Frontal cortex (tissue), 4 donors: ENCODE measurements around the gene GSTO2. TPM values are rescaled to one million over a fixed set of nuclear protein-coding genes. Genes with fewer than 3 reads are reported as not detected.
"Not testable (repeated sequence)": the region's sequence is repeated elsewhere in the genome, so short reads cannot be mapped to it uniquely, and the experiment has no call there.

Experiments used
- DNase-seq, 2 donors: peaks; one replicate each; pipeline ENCODE4 v3.0.0; 2012; ENCODE audit warnings: low spot score in 2 of 2
- FAIRE-seq: peaks from 2 replicates; lab custom pipeline; 2012; peaks lifted over from hg19 to GRCh38; lab: Jason Lieb, UNC
- total RNA-seq: library from RNA; depleted of rRNA; stranded (reverse); fragments of >200 nt; gene quantifications from one replicate; pipeline ENCODE4 v1.2.3, GENCODE V29; 2014
- donor health status: control.
- donor health status: control.
- donor health status: control.

Gene GSTO2
- 2.4 TPM for total RNA-seq

DNA sequence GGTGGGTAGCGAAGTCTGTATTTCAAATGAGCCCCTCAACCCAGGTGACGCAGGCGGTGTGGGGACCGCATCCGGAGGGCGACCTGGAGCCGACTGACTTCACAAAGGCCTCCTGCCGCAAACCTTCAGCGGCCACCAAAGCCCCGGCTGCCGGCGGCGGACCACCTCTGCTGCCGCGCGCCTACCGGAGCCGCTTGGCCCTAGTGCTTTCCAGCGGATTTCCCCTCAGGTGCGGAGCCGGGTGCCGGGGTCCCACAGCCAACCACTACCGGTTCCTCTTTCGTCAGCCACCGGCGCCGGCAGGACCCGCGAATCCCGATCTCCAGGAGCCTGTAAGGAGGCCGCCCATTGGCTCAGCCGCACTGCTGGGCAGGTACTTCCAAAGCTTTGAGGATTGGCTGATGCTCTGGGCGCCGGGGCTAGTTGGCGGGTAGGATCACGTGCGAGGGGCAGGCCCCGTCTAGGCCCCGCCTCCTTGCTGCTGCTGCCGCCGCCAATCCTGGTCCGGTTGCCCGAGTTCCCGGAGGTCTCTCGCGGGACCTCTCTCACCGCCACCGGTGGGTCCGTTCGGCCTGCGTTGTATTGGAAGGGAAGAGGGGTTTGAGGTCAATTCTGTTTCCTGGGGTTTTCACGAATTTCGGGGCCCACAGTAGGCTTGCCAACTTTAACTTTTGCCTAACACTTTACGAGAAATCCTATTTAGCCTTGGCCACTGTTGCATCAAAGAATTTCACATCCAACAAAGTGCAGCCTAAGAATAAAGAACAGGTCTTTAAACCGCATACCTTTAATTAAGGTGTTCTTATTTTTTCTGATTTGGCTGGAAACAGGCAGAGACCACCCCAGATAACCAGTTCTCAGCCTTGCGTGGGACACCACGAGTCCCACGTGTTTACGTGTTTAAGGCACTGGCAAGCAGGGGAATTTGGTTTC is at the start of gene GSTO2:
Gene GSTO2, plus strand, starts transcription at position 472 of the 933 bp plus-strand sequence. CDS start 5,732 bp downstream, outside the sequence.
- peak; percentile 97 to 100 for DNase-seq
- peak; percentile 95 for FAIRE-seq

DNA sequence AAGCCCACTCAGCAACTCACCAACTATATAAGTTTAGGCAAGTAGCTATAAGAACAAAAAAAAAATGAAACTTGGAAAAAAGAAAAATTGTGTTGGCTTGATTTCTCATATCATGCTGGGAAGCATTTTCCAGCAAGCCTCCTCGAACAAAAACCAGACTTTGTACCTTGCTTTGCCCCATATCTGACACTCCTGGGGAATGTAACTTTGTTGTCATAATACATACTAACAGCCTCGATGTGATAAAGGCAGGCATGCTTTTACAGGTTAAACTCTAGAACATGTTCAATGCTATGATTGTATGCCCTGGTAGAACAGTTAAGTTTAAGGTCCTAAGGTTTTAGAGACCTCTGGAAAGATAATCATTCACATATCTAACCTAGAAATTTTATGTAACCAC is 48.5 kb upstream of the GSTO2 start:
- DNase-seq = no peak
- FAIRE-seq = no peak

DNA sequence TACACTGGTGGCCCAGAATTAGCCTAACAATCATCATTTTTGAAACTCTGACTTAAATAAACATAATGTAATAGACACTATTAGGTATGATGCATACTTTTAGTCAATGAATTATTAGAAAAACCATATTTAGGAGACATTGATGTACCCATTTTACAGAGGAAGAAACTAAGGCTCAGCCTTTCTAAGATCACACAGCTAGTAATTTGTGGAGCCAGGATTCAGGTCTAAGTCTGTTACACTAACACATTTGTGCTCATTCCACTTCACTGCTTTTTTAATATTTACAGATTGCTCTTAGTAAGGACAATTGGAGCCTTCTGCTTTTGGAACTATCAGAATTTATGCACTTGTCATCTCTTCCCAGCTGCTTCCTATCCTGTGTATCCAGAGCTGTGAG is 45.7 kb upstream of the GSTO2 start:
- no peak for FAIRE-seq
- DNase-seq = no peak

DNA sequence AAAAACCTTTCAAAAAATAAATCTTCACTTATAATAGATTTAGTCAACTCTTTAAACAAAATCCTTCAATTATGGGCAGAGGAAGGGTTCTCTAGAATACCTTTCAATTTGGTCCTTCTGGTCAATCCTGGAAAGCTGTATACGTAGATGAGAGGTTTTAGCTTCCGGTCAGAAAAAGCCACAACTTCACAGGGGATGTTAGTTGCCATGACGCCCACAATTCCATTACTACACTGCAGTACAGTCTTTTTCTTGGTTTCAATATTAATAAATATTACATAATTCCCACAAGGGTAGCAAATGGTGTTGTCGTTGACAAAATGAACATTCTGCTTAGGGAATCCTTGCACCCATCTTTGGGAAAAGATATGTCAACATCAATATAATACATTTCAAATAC is 38.5 kb upstream of the GSTO2 start:
- no peak for DNase-seq
- no peak for FAIRE-seq

DNA sequence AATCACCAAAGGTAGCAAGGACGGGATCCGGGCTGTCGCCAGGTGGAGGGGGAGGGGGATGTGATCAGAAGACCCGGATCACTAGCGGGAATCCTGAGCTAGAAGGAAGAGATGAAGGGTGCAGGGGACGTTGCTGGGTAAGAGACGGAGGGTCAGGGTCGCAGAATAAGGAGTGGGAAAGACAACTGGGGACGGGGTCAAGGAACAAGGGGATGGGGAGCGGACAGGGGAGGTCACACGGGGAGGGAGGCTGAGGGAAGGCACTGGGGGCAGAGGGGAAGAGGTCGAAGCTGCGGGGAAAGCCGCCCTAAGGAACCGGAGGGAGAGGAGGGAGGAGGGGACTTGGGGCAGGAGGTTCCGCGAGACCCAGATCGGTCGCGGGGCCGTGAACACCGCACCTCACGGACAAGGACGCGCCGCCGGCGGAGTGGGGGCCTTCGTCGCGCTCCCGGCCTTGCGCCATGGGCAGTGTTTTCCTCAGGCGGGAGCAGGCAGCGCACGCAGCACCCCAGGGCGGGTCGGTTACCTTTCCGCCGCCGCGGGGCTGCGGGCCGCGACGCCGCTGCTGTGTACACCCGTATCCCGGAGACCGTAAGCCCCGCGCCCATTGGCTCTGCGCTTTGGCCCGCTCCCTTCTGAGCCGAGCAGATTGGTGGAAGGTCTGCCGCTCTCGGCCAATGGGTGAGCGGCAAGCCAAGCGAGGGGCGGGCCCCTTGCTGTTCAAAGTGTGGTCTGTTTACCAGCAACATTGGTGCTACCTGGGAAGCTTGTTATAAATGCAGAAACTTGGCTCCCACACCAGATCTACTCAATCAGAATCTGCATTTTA is 37.0 kb upstream of the GSTO2 start, which contains the start of gene CFAP43:
Gene CFAP43, minus strand, starts transcription at position 581 of the 829 bp plus-strand sequence. Its CDS starts 118 bp downstream, at position 463.
- FAIRE-seq (peak; percentile 92), DNase-seq (peak; percentile 89 to 95)

DNA sequence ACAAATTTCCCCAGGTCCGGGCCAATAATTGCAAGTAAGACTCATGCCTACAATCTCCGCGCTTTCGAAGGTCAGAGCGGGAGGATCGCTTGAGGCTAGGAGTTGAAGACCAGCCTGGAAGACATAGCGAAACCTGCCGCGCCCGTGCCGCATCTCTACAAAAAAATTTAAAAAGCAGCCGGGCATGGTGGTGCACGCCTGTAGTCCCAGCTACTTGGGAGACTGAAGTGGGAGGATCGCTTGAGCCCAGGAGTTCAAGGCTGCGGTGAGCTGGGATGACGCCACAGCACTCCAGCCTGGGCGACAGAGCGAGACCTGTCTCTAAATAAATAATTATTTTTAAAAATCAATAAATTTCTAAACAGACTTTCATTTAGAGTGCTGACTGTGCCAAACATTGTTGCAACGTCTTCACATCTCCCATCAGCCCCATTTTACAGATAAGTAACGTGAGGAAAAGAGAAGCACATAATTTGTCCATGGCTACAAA is 36.3 kb upstream of the GSTO2 start:
- no peak for DNase-seq
- FAIRE-seq = no peak

DNA sequence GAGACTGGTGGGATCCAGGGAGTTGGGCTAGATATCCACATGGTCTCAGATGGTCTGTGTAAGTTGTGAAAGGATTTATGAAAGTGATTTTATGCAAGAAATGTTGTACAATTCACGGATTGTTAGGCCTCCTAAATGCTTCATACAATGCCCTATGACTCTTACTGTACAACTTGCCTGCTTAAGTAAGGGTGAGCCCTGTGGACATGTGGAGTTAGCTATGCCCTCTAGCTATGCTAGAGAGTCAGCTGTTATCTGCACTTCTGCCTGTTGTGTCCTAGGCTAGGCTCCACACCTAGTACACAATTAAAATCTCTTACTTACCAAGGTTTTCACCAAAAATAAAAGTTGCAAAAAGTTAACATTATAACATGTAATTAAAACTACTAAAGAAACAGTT is 35.2 kb upstream of the GSTO2 start:
- DNase-seq = no peak
- no peak for FAIRE-seq

DNA sequence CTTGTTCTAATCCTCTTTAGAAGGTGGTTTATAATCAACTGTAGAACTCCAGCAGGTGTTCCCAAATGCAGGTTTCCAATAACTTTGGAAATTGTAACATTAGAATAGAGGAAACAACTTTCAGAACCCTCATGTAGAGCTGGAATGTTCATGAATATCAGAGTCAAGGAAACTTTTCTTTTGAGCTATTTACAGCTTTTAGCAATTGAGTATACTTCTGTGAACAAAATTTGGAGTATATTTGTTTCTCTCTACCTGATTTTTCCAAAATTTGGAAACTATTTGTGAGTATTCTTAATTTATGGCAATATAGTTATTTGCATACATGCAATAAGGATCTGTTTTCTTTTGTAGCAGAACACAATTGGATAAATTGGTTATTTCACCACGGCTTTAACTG is 34.0 kb upstream of the GSTO2 start:
- DNase-seq (no peak), FAIRE-seq (no peak)

DNA sequence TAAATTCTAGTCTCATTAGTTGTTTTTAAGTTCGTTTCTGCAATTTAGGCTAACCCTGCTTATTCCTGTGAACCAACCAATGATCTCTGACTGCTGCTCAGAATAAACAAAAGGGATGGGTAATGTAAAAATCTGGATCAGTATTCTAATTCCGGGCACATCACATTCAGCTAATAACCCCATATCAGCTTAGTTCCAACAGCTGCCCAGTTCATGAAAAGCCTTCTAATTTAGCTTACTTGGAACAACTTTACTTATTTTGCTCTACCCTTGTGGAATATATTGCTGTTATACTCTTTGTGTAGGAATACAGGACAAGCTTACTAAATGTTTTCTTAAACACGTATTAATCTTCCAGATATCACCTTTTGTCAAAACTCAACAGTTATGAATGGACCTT is 33.2 kb upstream of the GSTO2 start:
- FAIRE-seq = no peak
- DNase-seq = no peak

DNA sequence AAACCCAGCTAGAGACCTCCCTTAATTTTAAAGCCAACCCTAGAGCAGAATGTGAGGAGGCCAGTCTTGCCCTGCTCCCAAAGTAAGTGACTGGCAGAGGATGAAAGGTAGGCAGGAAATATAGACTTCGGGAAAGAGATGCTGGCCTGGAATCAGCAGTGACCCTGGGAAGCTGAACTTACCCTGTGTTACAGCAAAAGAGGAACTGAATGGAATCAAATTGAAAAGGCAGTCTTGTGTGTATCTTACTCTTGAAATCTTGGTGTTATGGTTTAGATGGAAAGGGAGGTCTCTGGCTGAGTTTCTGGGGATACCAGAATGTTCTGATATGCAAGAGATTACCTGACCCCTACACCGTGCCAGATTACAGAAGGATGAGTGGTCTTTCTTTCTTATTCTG is 28.9 kb upstream of the GSTO2 start:
- DNase-seq (no peak), FAIRE-seq (no peak)

DNA sequence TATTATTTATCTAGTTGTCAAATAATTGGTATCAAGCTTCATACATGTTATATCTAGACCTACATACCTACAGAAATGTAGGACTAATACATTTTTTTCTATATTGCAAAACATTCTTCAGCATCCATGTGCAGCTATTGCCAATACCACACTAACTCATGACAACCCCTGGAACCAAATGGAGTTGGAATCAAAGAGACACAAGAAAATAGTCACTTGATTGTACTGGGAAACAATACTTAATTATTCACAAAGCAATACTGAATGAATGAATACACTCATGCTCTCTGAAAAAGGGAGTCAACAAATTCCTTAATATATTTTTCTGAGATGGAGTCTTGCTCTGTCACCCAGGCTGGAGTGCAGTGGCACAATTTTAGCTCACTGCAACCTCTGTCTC is 26.4 kb upstream of the GSTO2 start:
- peak in 1 of 2 donors; percentile 40 for DNase-seq
- no peak for FAIRE-seq

DNA sequence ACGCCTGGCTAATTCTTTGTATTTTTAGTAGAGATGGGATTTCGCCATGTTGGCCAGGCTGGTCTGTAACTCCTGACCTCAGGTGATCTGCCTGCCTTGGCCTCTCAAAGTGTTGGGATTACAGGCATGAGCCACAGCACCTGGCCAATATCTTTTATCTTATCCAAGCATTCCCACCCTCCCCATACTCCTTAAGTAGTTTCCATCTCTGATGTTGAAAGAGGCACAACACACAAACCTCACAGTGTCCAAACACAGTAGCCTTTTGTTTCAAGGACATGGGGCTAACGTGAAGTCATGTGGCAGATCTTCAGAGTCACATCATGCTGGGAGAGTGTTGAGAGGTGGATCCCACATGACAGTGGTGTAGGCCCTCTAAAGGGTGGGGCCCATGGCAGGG is 26.0 kb upstream of the GSTO2 start:
- peak in 1 of 2 donors; percentile 51 for DNase-seq

DNA sequence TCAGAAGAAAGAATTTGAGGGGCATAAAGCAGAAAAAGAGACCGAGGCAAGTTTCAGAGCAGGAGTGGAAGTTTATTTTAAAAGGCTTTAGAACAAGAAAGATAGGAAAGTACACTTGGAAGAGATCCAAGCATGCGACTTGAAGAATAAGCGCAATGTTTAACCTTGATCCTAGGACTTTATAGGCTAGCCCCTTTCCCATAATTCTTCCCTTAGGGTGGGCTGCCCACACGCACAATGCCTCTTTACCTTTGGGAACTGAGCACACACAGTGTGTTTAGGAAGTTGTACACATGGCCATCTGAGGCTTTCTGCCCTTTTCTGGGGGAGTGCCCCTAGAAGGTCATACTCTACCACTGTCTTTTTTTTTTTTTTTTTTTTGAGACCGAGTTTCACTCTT is 25.5 kb upstream of the GSTO2 start:
- DNase-seq (no peak), FAIRE-seq (no peak)

More for the DNA sequence above, 26.0 kb upstream of the GSTO2 start:
- FAIRE-seq = not testable (repeated sequence)

DNA sequence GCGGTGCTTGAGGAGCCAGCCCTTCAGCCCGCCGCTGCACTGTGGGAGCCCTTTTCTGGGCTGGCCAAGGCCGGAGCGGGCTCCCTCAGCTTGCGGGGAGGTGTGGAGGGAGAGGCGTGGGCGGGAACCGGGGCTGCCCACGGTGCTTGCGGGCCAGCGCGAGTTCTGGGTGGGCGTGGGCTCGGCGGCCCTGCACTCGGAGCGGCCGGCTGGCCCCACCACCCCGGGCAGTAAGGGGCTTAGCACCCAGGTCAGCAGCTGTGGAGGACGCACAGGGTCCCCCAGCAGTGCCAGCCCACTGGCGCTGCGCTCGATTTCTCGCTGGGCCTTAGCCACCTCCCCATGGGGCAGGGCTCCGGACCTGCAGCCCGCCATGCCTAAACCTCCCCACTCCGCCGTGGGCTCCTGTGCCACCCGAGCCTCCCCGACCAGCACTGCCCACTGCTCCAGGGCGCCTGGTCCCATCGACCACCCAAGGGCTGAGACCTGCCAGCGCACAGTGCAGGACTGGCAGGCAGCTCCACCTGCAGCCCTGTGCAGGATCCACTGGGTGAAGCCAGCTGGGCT is 23.8 kb upstream of the GSTO2 start:
- no peak for FAIRE-seq
- no peak for DNase-seq

DNA sequence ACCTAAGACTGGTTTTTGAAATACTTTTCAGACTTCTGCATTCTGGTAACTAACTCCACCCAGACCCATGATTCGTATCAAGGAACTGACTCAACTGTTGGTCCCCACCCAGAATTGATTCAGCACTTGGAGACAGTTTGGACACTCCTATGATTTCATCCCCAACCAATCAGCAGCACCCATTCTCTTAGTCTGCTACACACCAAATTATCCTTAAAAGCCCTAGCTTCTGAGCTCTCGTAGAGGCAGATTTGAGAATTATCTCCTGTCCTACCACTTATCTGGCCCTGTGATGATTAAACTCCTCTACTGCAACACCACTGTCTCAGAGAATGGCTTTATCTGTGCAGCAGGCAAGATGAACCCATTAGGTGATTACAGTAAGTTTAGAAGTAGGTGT is 22.0 kb upstream of the GSTO2 start:
- DNase-seq (no peak), FAIRE-seq (no peak)

DNA sequence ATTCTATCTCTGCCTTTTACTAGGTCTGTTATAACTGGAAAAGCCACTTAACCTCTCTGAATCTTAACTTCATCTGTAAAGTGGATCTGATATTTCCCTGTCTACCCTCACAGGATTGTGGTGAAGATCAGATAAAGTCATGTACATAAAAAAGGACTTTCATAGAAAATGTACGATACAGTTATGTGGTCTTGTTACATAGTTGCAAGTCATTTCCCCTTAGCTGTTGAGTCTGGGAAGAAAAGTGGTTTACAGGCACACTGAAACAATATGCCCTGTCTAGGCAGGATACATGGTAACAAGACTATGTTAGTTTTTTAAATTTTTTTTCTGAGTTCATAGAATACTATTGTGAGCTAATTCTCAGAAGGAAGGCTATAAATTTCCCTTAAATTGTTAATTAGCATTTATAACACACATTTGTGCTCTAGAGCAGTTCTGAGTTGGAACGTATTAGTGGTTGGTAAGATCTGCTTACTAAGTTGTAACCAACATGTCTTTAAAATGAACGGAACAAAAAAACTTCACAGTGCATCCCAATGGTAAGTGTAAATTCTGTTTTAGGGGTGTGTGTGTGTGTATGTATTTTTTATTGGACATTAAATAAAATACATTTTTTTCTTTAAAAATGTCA is 21.4 kb upstream of the GSTO2 start:
- FAIRE-seq = no peak
- no peak for DNase-seq

DNA sequence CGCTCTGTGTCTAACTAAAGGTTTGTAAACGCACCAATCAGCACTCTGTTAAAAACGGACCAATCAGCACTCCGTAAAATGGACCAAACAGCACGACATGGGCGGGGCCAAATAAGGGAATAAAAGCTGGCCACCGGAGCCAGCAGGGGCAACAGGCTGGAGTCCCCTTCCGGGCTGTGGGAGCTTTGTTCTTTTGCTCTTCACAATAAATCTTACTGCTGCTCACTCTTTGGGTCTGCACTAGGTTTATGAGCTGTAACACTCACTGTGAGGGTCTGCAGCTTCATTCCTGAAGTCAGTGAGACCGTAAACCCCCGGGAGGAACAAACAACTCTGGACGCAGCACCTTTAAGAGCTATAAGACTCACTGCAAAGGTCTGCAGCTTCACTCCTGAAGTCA is 20.1 kb upstream of the GSTO2 start:
- not testable (repeated sequence) for DNase-seq, FAIRE-seq

DNA sequence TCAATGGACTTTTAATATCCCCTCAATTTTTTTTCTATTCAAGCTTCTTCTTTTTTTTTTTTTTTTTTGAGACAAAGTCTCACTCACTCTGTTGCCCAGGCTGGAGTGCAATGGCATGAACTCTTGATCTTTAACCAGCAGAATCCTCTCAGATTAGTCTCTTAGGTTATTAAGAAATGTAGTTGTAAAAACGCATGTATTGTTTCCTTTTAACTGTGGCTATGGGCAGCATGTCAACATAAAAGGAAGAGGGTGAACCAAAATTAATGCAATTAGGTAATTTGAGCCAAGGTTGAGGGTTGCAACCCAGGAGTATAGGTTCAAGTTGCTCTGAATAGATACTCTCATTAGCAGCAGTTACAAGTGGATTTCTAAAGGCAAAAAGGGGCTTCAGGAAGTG is 18.6 kb upstream of the GSTO2 start:
- FAIRE-seq (no peak), DNase-seq (no peak)

DNA sequence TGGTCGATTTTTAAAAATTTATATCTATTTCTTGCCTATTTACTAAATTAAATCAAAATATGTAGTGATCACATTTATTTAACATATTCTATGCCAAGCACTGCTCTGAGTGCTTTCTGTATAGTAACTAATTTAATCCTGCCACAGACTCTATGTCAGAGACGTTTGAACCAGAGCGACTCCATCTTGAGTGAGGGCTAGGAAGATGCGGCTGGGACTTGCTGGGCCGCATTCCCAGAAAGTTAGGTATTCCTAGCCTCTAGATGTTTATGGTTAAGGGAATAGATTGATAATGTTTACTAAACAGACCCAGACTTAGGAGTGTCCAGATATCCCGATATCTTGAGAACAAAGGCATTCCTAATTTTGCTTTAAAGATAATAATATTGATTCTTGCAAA is 17.5 kb upstream of the GSTO2 start:
- DNase-seq = no peak
- FAIRE-seq = no peak

DNA sequence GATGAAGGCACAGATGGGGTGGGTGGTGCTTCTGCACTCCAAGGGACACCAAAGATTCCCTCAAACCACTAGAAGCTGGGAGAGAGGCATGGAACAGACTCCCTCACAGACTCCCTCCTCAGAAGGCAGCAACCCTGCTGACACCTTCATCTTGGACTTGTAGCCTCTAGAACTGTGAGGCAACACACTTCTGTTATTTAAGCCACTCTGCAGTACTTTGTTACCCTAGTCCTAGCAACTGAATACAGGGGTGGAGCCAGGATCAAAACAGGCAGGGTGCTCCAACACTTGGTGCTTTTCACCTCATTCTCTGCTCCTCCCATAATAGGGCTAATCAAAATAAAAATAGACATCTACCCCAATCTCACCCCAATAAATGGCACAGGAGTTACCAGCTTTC is 16.6 kb upstream of the GSTO2 start:
- DNase-seq = no peak
- FAIRE-seq = no peak
